Sciatic nerve (tissue), 2 donors: ENCODE data around the gene DDIT3. TPM values are rescaled to one million over a fixed set of nuclear protein-coding genes. Genes with fewer than 3 reads are reported as not detected.
"Not testable (repeated sequence)": the region's sequence is repeated elsewhere in the genome, so short reads cannot be mapped to it uniquely, and the experiment has no call there.

ENCODE experiments used
- ATAC-seq: fragments of 200-7000 bp; cut with Tn5 transposase; one replicate; pipeline ENCODE4 v1.9.1; 2020; ENCODE audit warnings: mild to moderate bottlenecking, moderate library complexity
- DNase-seq: peaks from one replicate; pipeline ENCODE4 v3.0.0-alpha.2; 2020; ENCODE audit warnings: low spot score
- intact Hi-C: fragments of 100-400 bp; cut with DNase I; formaldehyde crosslinking; loops from one replicate; pipeline ENCODE4 v1.14.2; 2022
- total RNA-seq: library from RNA; stranded (reverse); fragmentation: NEBNext Ultra II Directional; extraction: Animal tissue kit (Norgen Biotek cat#: 25700); gene quantifications from one replicate; pipeline ENCODE4 v1.2.1, GENCODE V29; 2021
- donor health status: DM: no; HTN: no; CAD: no.
- donor health status: DM: no; HTN: no; CAD: no.

DDIT3 gene
- total RNA-seq, 1 donor from 2014 or later: 34.0 TPM

DNA sequence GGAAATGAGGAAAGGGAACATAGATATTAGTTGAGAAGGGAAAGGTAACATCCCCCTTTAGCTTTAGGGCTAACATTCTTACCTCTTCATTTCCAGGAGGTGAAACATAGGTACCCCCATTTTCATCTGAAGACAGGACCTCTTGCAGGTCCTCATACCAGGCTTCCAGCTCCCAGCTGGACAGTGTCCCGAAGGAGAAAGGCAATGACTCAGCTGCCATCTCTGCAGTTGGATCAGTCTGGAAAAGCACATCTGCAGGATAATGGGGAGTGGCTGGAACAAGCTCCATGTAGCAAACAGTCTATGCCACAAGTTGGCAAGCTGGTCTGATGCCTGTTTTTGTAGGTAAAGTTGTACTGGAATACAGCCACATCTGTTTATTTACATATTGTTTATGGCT lies 3.1 kb downstream of the DDIT3 start:
- ATAC-seq (no peak), DNase-seq (no peak)
- intact Hi-C loops: no loop called here

DNA sequence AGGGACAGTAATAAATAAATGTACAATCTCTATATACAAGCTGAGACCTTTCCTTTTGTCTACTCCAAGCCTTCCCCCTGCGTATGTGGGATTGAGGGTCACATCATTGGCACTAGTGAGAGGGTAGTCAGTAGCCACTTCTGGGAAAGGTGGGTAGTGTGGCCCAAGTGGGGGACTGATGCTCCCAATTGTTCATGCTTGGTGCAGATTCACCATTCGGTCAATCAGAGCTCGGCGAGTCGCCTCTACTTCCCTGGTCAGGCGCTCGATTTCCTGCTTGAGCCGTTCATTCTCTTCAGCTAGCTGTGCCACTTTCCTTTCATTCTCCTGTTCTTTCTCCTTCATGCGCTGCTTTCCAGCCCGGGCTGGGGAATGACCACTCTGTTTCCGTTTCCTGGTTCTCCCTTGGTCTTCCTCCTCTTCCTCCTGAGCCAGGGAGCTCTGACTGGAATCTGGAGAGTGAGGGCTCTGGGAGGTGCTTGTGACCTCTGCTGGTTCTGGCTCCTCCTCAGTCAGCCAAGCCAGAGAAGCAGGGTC lies 3.6 kb downstream of the DDIT3 start:
- intact Hi-C loops: no loop called here
- ATAC-seq: no peak
- no peak for DNase-seq

DNA sequence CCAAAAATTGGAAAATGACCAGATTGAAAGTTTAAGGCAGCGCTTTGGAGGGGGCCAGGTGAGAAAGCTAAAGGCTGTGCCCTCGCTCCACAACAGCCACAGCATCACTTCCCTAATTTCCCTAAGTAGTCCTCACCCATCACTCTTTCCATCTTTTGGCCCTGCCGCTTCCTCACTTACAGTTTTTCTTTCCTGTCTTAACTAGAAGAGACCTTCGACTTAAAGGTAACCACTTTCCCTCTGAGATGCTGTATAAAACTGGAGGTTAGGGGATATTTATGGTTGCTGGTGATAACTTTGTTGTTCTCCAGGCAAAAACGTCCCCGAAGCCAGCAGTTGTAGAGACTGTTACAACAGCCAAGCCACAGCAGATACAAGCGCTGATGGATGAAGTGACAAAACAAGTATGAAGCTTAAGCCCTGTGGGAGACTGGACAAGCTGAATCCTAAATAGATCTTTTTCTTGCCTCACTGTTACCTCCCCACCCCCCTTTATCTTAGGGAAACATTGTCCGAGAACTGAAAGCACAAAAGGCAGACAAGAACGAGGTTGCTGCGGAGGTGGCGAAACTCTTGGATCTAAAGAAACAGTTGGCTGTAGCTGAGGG lies 4.3 kb downstream of the DDIT3 start:
- intact Hi-C loops: no loop called here
- DNase-seq (no peak), ATAC-seq (no peak)

DNA sequence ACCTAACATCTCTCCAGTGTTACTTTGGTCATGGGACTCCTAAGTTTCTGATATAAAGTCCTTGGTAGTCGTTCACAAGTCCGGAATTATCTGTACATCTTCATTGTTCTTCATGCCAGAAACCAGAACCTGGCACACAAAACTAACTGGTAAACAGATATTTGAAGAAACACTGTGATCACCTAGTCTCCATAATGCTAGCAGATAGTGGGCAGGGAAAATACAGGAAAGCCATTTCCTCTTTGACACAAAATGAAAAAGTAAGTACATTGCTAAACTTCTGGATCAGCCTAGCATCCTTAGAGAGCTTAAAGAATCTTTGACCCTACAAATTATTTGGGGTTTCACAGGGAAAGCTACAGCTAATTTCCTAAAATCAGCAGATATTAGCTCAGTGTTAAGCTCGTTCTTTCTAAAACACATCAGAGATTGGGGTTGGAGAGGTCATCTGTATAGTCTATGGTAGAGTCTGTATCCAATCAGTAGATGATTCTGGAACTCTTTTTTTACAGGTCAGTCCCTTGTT lies 4.8 kb downstream of the DDIT3 start:
- no peak for ATAC-seq
- intact Hi-C loops: no loop called here

DNA sequence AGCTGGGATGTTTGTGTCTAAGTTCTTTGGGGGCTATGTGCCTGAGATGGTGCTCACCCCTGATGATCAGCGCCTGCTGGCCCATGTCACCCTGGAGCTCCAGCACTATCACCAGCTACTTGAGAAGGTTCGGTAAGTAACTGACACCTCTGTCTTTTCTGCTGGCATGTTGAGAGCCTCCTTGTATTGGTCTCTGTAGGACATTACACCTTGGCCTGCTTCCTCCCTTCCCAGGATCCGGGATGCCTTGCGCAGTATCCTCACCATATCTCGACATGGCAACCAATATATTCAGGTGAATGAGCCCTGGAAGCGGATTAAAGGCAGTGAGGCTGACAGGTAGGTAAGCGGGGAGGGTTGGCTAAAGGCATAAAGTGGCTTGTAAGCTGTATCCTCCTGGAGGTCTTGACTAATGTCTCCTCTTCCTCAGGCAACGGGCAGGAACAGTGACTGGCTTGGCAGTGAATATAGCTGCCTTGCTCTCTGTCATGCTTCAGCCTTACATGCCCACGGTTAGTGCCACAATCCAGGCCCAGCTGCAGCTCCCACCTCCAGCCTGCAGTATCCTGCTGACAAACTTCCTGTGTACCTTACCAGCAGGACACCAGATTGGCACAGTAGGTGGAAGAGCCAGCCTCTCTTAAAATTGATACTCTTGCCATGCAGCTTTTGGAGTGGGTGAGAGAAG lies 5.5 kb downstream of the DDIT3 start:
- intact Hi-C loops: no loop called here
- no peak for DNase-seq
- no peak for ATAC-seq

More for the DNA sequence above, 4.8 kb downstream of the DDIT3 start:
- no peak for DNase-seq

DNA sequence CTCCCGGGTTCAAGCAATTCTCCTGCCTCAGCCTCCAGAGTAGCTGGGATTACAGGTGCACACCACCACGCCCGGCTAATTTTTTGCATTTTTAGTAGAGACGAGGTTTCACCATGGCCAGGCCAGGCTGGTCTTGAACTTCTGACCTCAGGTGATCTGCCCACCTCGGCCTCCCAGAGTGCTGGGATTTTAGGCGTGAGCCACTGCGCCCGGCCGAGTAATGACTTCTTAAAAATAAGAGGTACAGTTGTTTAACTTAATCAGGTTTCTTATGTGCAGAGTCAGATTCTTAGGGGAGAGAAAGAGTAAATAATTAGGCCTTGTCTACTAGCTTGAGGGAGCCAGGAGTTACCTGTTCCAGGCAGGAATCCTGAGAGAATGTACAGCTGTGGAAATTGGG lies 6.1 kb downstream of the DDIT3 start:
- intact Hi-C loops, ATAC-seq, DNase-seq: not testable (repeated sequence)

DNA sequence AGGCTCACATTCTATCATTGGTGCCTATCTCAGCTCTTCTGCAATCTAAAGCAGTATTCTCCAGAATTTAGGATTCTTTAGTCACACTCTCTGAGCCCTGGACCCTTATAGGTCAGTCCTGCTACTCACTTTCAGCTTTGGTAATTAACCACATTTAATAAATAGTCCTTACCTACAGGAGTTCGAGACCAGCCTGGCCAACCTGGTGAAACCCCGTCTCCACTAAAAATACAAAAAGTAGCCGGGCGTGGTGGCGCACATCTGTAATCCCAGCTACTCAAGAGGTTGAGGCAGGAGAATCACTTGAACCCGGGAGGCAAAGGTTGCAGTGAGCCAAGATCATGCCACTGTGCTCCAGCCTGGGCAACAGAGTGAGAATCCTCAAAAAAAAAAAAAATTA lies 6.6 kb downstream of the DDIT3 start:
- ATAC-seq, DNase-seq, intact Hi-C loops: not testable (repeated sequence)

DNA sequence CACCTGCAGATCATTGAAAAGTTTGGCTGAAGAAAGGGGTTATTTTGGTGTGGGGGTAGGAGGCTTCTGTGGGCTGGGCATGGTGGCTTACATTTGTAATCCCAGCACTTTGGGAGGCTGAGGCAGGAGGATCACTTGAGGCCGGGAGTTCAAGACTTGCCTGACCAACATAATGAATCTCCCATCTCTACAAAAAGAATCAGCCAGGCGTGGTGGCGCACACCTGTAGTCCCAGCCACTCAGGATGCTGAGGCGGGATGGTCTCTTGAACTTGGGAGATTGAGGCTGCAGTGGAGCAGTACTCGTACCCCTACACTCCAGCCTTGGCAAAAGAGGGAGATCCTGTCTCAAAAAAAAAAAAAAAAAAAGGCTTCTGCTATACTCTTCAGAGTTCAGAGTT lies 7.0 kb downstream of the DDIT3 start:
- DNase-seq (no peak), ATAC-seq (no peak)
- intact Hi-C loops: no loop called here

DNA sequence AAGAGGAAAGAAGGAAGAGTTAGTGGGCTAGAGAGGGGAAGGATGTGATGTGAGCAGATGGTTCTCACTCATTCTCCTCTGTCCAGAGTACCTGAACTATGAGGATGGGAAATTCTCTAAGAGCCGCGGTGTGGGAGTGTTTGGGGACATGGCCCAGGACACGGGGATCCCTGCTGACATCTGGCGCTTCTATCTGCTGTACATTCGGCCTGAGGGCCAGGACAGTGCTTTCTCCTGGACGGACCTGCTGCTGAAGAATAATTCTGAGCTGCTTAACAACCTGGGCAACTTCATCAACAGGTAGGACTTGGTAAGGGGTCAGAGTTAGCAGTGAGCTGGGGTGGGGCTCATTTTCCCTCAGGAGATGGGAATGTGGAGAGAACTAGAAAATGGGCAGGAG lies 7.6 kb downstream of the DDIT3 start:
- no peak for DNase-seq
- intact Hi-C loops: no loop called here
- ATAC-seq: no peak

DNA sequence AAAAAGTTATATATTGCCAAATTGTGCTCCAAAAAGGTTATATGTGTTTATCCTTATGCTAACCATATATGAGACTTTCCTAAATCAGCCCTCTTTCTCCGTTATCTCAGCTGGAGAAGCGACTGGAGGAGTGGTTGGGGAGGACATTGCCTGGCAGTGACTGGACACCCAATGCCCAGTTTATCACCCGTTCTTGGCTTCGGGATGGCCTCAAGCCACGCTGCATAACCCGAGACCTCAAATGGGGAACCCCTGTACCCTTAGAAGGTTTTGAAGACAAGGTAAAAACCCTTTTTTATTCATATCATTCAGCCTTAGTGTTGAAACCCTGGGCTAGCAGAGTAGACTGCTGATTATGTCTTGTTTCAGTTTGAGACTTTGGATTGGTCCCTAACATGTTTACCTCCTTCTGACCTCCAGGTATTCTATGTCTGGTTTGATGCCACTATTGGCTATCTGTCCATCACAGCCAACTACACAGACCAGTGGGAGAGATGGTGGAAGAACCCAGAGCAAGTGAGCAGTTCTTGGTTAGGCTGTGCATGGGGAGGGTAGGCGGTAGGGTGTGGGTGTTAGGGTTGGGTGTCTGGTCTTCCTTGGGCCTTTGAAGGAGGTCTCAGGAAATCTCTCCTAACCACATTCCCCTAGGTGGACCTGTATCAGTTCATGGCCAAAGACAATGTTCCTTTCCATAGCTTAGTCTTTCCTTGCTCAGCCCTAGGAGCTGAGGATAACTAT lies 8.6 kb downstream of the DDIT3 start:
- intact Hi-C loops: no loop called here
- ATAC-seq (no peak), DNase-seq (no peak)

DNA sequence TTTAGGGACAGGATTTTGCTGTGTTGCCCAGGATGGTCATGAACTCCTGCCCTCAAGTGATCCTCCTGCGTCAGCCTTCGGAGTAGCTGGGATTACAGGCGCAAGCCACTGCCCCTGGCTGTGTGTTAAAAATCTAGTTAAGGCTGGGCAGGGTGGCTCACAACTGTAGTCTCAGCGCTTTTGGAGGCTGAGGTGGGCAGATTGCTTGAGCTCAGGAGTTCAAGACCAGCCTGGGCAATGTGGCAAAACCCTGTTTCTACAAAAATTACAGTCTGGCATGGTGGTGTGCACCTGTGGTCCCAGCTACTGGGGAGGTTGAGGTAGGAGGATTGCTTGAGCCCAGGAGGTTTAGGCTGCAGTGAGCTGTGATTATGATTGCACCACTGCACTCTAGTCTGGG lies 9.2 kb downstream of the DDIT3 start:
- intact Hi-C loops: no loop called here
- ATAC-seq (no peak), DNase-seq (no peak)

DNA sequence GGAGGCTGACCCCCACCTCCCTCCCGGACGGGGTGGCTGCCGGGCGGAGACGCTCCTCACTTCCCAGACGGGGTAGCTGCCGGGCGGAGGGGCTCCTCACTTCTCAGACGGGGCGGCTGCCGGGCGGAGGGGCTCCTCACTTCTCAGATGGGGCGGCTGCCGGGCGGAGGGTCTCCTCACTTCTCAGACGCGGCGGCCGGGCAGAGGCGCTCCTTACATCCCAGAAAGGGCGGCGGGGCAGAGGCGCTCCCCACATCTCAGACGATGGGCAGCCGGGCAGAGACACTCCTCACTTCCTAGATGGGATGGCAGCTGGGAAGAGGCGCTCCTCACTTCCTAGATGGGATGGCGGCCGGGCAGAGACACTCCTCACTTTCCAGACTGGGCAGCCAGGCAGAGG lies 12.5 kb downstream of the DDIT3 start:
- ATAC-seq, DNase-seq, intact Hi-C loops: not testable (repeated sequence)

DNA sequence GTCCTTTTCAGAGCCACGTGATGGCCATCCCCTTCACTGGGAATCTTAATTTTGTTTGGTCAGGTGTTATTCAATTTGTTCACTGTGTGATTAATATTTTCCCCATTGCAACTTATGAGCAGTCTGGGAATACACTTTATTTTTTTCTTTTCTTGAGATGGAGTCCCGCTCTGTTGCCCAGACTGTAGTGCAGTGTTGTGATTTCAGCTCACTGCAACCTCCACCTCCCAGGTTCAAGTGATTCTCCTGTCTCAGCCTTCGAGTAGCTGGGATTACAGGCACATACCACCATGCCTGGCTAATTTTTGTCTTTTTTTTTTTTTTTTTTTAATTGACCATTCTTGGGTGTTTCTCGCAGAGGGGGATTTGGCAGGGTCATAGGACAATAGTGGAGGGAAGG lies 13.8 kb downstream of the DDIT3 start:
- intact Hi-C loops, ATAC-seq, DNase-seq: not testable (repeated sequence)

DNA sequence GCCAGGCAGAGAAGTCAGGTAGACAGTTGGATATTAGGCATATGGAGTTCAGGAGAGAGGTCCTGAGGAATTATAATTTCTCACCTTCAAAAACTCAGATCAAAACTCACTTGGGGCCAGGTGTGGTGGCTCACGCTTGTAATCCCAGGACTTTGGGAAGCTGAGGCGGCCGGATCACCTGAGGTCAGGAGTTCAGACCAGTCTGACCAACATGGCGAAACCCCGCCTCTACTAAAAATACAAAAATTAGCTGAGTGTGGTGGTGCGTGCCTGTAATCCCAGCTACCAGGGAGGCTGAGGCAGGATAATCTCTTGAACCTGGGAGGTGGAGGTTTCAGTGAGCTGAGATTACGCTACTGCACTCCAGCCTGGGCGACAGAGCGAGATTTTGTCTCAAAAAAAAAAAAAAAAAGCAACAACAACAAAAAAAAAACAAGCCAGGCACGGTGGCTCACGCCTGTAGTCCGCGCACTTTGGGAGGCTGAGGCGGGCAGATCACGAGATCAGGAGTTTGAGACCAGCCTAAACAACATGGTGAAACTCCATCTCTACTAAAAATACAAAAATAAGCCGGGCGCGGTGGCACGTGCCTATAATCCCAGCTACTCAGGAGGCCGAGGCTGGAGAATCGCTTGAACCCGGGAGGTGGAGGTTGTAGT lies 17.9 kb downstream of the DDIT3 start:
- intact Hi-C loops, DNase-seq, ATAC-seq: not testable (repeated sequence)

DNA sequence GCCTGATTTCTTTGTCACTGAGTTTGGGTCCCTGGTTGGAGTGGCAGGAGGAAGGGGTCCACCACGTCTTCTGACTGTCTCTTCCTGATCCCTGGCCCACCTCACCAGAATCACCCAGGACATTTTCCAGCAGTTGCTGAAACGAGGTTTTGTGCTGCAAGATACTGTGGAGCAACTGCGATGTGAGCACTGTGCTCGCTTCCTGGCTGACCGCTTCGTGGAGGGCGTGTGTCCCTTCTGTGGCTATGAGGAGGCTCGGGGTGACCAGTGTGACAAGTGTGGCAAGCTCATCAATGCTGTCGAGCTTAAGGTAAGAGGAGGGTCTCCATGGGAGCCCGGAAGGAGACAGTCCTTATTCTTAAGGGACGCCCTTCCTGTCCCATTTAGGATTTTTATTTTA lies 20.1 kb downstream of the DDIT3 start:
- ATAC-seq (no peak), DNase-seq (no peak)
- intact Hi-C loops: no loop called here

DNA sequence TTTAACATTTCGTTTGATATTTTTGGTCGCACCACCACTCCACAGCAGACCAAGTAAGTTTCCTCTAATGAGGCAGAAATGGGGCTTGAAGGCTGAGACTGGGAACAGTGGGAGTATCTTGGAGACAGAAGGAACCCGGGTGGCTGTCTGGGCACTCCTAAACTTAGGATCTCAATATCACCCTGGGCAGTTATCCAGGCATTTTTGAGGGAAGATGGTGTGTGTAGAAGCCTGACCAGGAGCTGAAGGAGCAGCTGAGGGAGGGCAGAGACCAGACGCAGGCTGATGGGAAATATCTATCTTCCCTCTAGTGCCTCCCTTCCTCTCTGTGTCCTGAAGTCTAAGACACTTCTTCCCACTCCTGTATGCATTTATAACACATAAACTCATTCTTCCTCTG lies 21.7 kb downstream of the DDIT3 start:
- DNase-seq: no peak
- ATAC-seq: no peak
- intact Hi-C loops: no loop called here

DNA sequence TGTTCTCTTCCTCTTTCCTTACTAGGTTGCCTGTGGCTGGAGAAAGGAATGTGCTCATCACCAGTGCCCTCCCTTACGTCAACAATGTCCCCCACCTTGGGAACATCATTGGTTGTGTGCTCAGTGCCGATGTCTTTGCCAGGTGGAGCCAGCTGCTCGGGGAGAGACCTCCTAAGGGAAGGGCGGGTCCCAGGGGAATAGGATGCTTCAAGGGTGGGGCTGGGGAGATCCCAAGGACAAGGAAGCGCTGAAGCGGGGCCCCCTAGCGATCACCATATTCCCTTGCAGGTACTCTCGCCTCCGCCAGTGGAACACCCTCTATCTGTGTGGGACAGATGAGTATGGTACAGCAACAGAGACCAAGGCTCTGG lies 22.2 kb downstream of the DDIT3 start:
- no peak for DNase-seq
- ATAC-seq: no peak
- intact Hi-C loops: no loop called here

DNA sequence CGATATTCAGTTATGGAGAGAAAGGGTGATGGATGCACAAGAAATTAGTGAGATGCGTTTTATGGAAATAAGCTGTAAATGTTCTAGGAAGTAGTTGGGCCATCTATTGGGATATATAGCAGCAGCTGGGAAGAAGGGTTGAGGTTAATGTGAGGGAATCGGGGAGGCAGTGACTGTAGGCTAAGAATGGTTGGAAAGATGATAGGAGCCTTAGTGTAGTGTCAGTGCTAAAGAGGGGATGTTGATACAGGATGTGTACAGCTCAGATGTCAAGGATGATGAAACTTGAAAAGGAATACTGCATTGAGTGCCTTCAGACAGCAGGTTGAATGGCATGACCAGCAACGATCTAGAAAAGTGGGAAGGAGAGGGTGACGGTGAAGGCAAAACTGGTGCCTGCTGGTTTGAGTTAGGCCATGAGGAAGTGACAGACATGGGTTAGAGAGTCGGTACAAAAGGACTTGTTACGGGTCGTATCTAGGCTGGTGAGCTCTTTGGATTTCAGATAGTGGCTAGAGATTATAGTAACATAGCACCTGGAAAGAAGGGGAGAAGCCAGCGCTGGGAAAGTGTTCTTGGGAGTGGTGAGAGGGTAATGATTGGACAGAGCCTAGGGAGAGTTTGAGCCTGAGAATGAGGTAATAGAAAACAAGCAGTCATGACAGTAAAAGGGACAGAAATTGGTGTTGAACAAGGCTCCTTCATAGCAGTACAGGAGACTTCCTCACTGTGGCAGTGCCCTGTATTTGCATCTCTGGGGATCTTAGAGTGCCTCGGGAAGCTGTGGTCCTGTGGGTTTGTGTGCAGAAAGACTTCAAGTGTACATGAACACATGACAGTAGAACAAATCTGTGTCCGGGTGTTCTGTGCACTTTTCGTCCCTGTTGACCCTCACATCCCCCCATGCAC lies 22.8 kb downstream of the DDIT3 start:
- no peak for ATAC-seq
- DNase-seq: no peak
- intact Hi-C loops: no loop called here
